SIG-M5 treated with dmso at 0.1 percent for 504 hours (cell line): ENCODE measurements around the gene CREBBP.
A peak's percentile ranks its signal among the peaks of the same experiment; 100 is the strongest.

Experiments used
- DNase-seq: peaks from one replicate; lab custom pipeline; 2025; ENCODE audit not compliant: unreplicated experiment; lab: John Stamatoyannopoulos, UW

CREBBP gene

DNA sequence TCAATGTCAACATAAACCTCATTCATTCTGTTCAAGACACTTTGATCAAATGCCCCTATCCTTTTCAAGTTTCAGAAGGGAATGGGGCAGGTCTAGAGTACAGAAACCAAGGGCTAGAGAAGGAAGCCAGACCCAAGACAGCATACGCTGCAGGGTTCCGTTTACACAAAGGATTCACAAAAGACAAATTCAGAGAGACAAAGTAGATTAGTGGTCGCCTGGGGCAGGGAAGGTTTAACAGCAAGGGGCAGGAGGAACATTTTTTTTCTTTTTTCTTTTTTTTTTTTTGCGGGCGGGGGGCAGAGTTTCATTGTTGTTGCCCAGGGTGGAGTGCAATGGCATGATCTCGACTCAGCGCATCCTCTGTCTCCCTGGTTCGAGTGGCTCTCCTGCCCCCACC, 143.3 kb downstream of the CREBBP start:
- no peak for DNase-seq

GRCh38 chr16:3736116-3736515, 144.4 kb downstream of the CREBBP start:
- DNase-seq: no peak

- DNase-seq: no peak
Measured at GRCh38 chr16:3735541-3735940, 145.0 kb downstream of the CREBBP start.

DNA sequence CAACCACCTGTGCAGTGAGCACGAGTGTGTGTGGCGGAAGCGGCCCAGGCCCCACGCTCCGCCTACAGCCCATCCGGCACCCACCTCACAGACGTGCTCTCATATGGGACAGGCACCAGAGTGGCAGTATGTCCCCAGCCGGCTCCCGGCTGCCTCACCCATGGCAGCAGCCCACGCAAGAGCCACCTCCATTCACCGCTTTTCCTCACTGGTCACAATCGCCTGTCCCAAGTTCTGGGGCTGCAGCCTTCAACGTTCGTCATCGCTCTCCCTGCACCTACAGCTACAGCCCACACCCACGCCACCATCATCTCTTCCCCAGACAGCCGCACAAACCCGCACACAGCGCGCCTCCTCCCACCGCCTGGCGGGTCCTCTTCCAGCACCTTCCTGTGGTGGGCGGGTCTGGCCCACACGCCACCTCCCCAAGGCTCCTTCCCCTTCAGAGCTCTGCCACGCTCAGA, 145.7 kb downstream of the CREBBP start:
- no peak for DNase-seq

GRCh38 chr16:3734084-3734757, 146.3 kb downstream of the CREBBP start:
- no peak for DNase-seq

- no peak for DNase-seq
Measured at GRCh38 chr16:3732171-3732570, 148.3 kb downstream of the CREBBP start.

DNA sequence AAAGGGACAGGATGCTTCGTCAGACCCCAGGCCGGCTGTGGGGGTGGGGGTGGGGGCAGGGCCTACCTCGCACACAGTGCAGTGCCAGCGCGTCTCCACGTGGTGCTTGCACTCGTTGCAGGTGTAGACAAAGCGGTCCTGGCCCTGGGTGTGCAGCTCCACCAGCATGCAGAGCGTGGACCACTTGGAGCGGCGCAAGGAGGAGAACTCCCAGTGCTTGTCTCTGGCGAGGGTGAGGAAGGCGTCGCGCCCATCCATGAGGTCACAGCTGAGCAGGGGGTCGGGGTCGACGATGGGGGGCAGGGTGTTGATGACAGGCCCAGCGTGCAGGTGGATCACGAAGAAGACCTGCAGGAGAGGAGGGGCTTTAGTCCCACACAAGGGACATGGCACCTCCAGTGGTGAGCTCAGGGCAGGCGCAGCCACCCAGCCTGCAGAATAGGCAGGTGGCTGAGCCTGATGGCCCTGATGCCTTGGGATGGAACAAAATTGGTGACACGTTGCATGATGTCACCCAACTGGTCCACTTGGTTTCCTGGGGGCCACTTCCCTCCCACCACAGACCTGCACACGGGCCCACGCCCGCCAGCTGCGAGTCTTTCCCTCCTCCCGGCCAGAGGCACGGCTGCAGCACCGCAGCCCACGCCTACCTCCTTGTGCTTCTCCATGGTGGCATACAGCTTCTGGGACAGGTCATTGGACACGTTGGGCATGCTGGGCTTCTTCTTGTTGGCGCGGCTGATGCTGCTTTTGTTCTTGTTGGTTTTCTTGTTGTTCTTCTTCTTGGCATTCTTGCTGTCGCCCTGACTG, 149.2 kb downstream of the CREBBP start:
- DNase-seq: no peak

- DNase-seq: no peak
Measured at GRCh38 chr16:3730161-3731125, 150.1 kb downstream of the CREBBP start.

DNA sequence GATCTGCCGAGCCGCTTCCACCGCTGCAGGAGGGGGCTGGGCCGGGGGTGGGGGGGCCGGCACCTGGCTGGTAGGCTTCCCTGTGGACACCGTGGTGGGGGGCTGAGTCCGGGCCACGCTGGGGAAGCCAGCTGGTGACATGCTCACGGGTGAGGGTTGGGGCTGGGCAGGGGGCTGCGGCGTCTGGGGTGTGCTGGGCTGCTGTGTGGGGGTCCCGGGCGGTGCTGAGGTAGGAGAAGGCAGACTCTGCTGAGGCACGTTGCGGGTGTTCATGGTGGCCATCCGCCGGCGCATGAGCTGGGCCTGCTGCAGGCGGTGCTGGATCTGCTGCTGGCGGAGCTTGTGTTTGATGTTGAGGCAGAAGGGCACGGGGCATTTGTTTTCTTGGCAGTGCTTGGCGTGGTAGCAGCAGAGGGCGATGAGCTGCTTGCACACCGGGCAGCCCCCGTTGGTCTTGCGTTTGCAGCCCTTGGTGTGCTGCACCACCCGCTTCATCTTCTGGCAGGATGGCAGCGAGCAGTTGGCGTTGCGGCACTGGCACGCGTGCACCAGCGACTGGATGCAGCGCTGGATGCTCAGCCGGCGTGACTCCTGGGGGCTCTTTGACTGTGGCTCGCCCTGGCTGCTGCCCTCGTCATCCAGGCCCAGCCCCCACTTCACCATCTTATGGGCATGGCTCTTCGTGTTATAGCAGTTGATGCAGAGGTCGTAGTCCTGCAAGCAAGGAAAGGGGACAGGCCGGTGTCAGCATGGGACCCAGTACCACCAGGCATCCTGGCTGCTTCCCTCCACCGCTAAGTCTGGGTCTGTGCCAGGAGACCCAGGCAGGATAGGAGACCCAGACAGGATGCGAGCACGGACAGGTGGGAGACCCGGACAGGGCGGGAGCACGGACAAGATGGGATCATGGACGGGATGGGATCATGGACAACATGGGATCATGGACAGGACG, 151.1 kb downstream of the CREBBP start:
- DNase-seq: no peak

- DNase-seq: no peak
Measured at GRCh38 chr16:3728424-3729160, 151.9 kb downstream of the CREBBP start.

DNA sequence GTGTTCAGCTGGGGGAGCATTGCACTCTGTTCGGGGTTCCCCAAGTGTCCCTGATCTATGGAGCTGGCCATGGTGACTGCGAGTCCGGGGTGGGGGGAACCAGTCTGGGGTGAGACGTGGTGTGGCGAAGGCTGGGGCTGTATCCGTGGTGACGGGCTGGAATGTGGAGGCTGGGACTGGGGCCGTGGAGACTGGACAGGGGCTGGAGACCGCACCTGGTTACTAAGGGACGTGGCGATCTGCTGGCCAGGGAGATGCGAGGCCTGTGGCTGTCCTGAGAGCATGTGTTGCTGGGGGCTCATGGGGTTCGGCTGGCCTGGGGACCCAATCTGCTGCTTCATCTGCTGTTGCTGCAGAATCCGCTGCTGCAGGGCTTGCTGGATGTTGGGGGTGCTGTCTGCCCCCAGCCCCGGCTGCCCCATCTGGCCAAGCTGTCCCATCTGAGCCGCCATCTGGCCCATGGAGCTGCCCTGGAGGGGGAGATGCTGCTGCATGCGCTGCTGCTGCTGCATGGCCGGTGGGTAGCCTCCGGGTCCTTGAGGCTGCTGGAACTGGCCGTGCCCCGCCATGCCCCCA, 152.6 kb downstream of the CREBBP start:
- no peak for DNase-seq

- DNase-seq: no peak
Measured at GRCh38 chr16:3726021-3726687, 154.4 kb downstream of the CREBBP start.

GRCh38 chr16:3725276-3725675, 155.2 kb downstream of the CREBBP start:
- DNase-seq: no peak

DNA sequence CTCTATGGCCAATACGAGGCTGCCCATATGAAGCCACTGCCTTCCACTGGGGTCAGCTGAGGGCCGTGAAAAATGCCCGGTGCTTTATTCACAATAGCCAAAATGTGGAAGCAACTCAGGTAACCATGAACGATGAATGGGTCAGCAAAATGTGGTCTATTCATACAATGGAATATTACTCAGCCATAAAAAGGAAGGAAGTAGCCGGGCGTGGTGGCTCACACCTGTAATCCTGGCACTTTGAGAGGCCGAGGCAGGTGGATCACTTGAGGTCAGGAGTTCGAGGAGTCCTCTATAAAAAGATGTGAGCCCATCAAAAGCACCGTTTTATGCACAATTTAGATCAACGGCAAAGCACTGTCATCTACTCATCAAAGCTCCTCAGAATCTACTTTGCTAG, 158.0 kb downstream of the CREBBP start:
- no peak for DNase-seq

DNA sequence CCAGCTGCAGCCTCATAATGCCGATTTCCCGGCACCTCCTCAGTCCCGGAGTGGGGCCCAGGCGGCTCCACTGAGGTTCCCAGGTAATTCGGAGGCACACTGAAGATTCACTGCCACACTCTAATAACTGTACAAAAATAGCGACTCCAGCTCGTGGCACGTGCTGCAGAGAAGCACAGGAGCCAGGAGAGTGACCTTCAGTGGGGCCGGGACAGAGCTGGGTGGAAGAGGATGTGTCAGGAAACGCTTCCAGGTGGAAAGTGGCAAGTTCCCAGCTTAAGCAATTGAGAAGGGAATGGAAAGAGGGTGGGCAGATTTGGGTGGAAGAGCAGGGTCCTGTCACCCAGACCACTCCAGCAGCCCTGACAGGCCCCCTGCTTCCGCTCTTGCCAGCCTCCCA, 160.1 kb downstream of the CREBBP start:
- no peak for DNase-seq

DNA sequence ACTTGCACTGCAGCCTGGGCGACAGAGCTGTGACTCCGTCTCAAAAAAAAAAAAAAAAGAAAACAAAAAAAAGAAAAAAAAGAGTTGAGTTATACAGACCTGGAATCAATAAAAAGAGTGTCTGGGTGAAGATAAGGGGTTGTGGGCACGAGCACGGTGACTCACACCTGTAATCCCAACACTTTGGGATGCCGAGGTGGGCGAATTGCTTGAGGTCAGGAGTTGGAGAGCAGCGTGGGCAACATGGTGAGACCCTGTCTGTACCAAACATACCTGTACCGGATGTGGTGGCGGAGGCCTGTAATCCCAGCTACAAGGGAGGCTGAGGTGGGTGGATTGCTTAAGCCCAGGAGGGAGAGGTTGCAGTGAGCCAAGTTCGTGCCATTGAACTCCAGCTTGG, 161.9 kb downstream of the CREBBP start:
- no peak for DNase-seq

DNA sequence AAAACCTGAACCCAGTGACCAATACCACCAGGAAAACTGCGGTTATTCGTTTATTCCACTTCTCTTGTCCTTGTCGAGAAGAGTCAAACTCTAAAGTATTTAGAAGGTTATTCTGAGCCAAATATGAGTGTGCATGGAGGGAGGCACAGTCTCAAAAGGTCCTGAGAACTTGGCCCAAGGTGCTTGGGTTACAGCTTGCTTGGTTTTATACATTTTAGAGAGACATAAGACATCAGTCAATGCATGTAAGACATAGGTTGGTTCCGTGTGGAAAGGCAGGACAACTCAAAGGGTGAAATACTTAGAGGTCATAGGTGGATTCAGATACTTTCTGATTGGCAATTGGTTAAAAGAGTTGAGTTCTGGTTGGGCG, 162.5 kb downstream of the CREBBP start:
- DNase-seq: no peak

DNA sequence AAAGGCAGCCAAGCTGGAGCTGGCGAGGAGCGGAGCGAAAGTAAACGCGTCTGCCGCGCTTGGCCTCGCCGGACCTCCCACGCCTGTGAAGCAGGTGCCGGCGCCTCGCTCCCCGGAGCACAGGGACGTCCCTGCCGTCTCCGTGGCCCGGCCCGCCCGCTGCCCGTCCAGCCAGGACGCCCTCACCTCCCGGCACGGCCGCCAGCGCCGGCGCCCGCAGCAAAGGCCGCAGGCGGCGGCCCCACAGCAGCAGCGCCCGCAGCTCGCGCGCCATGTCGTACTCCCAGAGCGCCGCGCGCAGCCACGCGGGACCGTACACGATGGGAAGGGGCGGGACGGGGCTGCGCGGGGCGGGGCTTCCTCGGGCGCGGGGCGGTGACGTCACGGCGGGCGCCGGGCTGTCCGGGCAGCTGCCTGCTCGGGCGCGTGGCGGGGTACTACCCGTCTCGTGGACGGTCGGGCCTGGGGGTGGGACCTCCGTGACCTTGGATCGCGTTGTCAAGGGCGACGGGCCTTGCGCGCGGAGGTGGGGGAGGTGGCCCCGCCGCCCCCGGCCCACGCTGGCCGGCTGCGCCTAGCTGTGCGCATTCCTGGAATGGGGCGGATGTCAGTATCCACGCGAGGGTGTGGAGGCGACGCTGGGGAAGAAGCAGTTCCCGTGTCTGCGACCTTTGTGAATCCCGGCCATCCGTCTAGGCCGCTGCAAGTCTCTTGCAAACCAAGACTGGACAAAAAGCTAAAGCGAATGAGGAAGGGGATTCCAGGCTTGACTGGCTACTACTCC, 163.1 kb downstream of the CREBBP start, which contains the start of gene TRAP1:
TRAP1 (minus strand) TSS at position 290 of the 784 bp plus-strand sequence; CDS start at position 274, 16 bp downstream.
- DNase-seq: peak; percentile 70
